Breast epithelium (tissue), 4 donors: ENCODE measurements around the gene MRAP. TPM values are rescaled to one million over a fixed set of nuclear protein-coding genes. Genes with fewer than 3 reads are reported as not detected.

Source experiments
- DNase-seq, 2 donors: peaks; one replicate each; pipeline ENCODE4 v3.0.0-alpha.2; 2019; ENCODE audit warnings: low spot score in 2 of 2
- H3K27ac ChIP-seq, 2 donors: fragments of 200-600 bp; sonication (generic) in 1 of 2; one replicate each; pipeline ENCODE4 v1.5.1; 2016 to 2019; ENCODE audit warnings: mild to moderate bottlenecking in 1 of 2
- H3K27me3 ChIP-seq, 2 donors: fragments of 200-600 bp; sonication (generic) in 1 of 2; one replicate each; pipeline versions ENCODE4 v1.5.1 to v1.6.0; 2017 to 2019; ENCODE audit warnings: control low read depth in 1 of 2, mild to moderate bottlenecking in 1 of 2
- H3K36me3 ChIP-seq: fragments of 200-600 bp; one replicate; pipeline ENCODE4 v1.5.1; 2019
- H3K4me1 ChIP-seq, 2 donors: fragments of 200-600 bp; sonication (generic); one replicate each; pipeline ENCODE4 v1.5.1; 2016 to 2019; ENCODE audit warnings: control low read depth in 1 of 2
- H3K4me3 ChIP-seq, 3 donors: fragments of 200-600 bp; sonication (generic); 1 replicate in 2 of 3; 2 replicates in 1 of 3; pipeline ENCODE4 v1.5.1; 2016 to 2019; ENCODE audit warnings: mild to moderate bottlenecking in 3 of 3, moderate library complexity in 2 of 3
- H3K9me3 ChIP-seq, 2 donors: fragments of 200-600 bp; sonication (generic) in 1 of 2; one replicate each; pipeline ENCODE4 v1.5.1; 2016 to 2019; ENCODE audit warnings: control low read depth in 1 of 2
- CTCF ChIP-seq, 3 donors: fragments of 450-650 bp; IDR thresholded peaks; one replicate each; pipeline ENCODE4 v1.5.1; 2016 to 2017; ENCODE audit warnings: antibody characterized with exemption in 3 of 3, mild to moderate bottlenecking in 3 of 3, moderate library complexity in 3 of 3
- POLR2A ChIP-seq: fragments of 450-650 bp; IDR thresholded peaks from one replicate; pipeline ENCODE4 v1.6.1; 2016; ENCODE audit warnings: antibody characterized with exemption, mild to moderate bottlenecking, moderate library complexity
- POLR2AphosphoS5 ChIP-seq, 3 donors: sonication (generic); formaldehyde crosslinking; IDR thresholded peaks; one replicate each; pipeline ENCODE4 v1.6.1; 2017; ENCODE audit warnings: antibody characterized with exemption in 3 of 3
- intact Hi-C: fragments of 100-400 bp; cut with DNase I; formaldehyde crosslinking; loops from one replicate; pipeline ENCODE4 v1.15.1; 2023; ENCODE audit warnings: low total_unique reads
- total RNA-seq, 3 donors: library from RNA; depleted of rRNA; stranded (reverse); fragments of >200 nt; gene quantifications; one replicate each; pipeline ENCODE4 v1.1.0, GENCODE V29; 2016

The MRAP gene
- total RNA-seq, 3 donors from 2014 or later = 5.1 to 23.4 (median 8.8) TPM

- Histone ChIP-seq H3K4me1 (no peaks in the 10 kb centered on the region), H3K36me3 (no peaks in the 10 kb centered on the region)
Observed at GRCh38 chr21:32311621-32312020, 13.0 kb downstream of the MRAP start.

GRCh38 chr21:32312326-32312725 lies 13.7 kb downstream of the MRAP start:
- Histone ChIP-seq H3K4me3 (no peak overlapping the region), H3K4me1 (no peaks in the 10 kb centered on the region), H3K27ac (no peak overlapping the region), H3K36me3 (no peaks in the 10 kb centered on the region), H3K9me3 (no peaks in the 10 kb centered on the region), H3K27me3 (no peaks in the 10 kb centered on the region)
- intact Hi-C loops = no loop called here
- TF ChIP-seq POLR2AphosphoS5 (IDR thresholded peaks at IDR 0.05) = no peak
- TF ChIP-seq POLR2A = no peak
- TF ChIP-seq CTCF (IDR thresholded peaks at IDR 0.05) = no peak
- DNase-seq = no peak

More at GRCh38 chr21:32311621-32312020, 13.0 kb downstream of the MRAP start:
- DNase-seq = no peak
- H3K9me3 ChIP-seq = no peaks in the 10 kb centered on the region
- H3K27me3 ChIP-seq = no peaks in the 10 kb centered on the region
- H3K27ac ChIP-seq = no peak overlapping the region
- no peak for TF ChIP-seq CTCF (IDR thresholded peaks at IDR 0.05)
- no peak for TF ChIP-seq POLR2A
- no peak for TF ChIP-seq POLR2AphosphoS5 (IDR thresholded peaks at IDR 0.05)
- H3K4me3 ChIP-seq = no peak overlapping the region
- intact Hi-C loops = no loop called here

GRCh38 chr21:32312976-32313375 lies 14.3 kb downstream of the MRAP start:
- no peaks in the 10 kb centered on the region for H3K9me3 ChIP-seq
- TF ChIP-seq POLR2AphosphoS5 (IDR thresholded peaks at IDR 0.05) = no peak
- TF ChIP-seq CTCF (IDR thresholded peaks at IDR 0.05) = no peak
- no peak for TF ChIP-seq POLR2A
- no peaks in the 10 kb centered on the region for H3K4me1 ChIP-seq
- H3K4me3 ChIP-seq = no peak overlapping the region
- no peak for DNase-seq
- no peaks in the 10 kb centered on the region for H3K36me3 ChIP-seq
- no peak overlapping the region for H3K27ac ChIP-seq
- no peaks in the 10 kb centered on the region for H3K27me3 ChIP-seq
- intact Hi-C loops = no loop called here

GRCh38 chr21:32314806-32315205 lies 16.2 kb downstream of the MRAP start:
- no peaks in the 10 kb centered on the region for H3K4me1 ChIP-seq
- H3K27me3 ChIP-seq = no peaks in the 10 kb centered on the region
- no peak overlapping the region for H3K27ac ChIP-seq
- peaks cover 4% of the 10 kb centered on the region for H3K36me3 ChIP-seq
- no peaks in the 10 kb centered on the region for H3K9me3 ChIP-seq
- no peak for TF ChIP-seq CTCF (IDR thresholded peaks at IDR 0.05)
- TF ChIP-seq POLR2AphosphoS5 (IDR thresholded peaks at IDR 0.05) = no peak
- TF ChIP-seq POLR2A = no peak
- no peak for DNase-seq
- intact Hi-C loops = no loop called here
- H3K4me3 ChIP-seq = no peak overlapping the region

- Histone ChIP-seq H3K4me3 (no peak overlapping the region), H3K27ac (no peak overlapping the region), H3K4me1 (no peaks in the 10 kb centered on the region), H3K27me3 (no peaks in the 10 kb centered on the region), H3K9me3 (no peaks in the 10 kb centered on the region), H3K36me3 (peaks cover 8% of the 10 kb centered on the region)
- intact Hi-C loops = no loop called here
- no peak for DNase-seq
- no peak for TF ChIP-seq CTCF (IDR thresholded peaks at IDR 0.05)
- no peak for TF ChIP-seq POLR2AphosphoS5 (IDR thresholded peaks at IDR 0.05)
- TF ChIP-seq POLR2A = no peak
Observed at GRCh38 chr21:32315511-32316281, 17.0 kb downstream of the MRAP start.
